Stimulated activated naive CD4-positive, alpha-beta T cell (primary cell): Measurements from ENCODE around the gene CACNG1.
"Not testable (repeated sequence)": the region's sequence is repeated elsewhere in the genome, so short reads cannot be mapped to it uniquely, and the experiment has no call there.

ENCODE experiments used
- DNase-seq, 6 experiments: peaks; one replicate each; lab custom pipeline; 2025; lab: John Stamatoyannopoulos, UW

The CACNG1 gene

GRCh38 chr17:67025216-67025792 lies 19.1 kb upstream of the CACNG1 start:
- DNase-seq: no peak

GRCh38 chr17:67026341-67026740 lies 18.0 kb upstream of the CACNG1 start:
- DNase-seq: no peak

- no peak for DNase-seq
Measured at GRCh38 chr17:67027031-67027628, 17.2 kb upstream of the CACNG1 start.

- no peak for DNase-seq
Measured at GRCh38 chr17:67030641-67031040, 13.7 kb upstream of the CACNG1 start.

- no peak for DNase-seq
Measured at GRCh38 chr17:67032382-67032781, 12.0 kb upstream of the CACNG1 start.

GRCh38 chr17:67032985-67033384 lies 11.4 kb upstream of the CACNG1 start:
- DNase-seq: no peak

GRCh38 chr17:67033613-67034012 lies 10.7 kb upstream of the CACNG1 start:
- no peak for DNase-seq

GRCh38 chr17:67035131-67036083 lies 8.9 kb upstream of the CACNG1 start:
- DNase-seq: no peak

- DNase-seq: no peak
Measured at GRCh38 chr17:67038861-67039365, 5.4 kb upstream of the CACNG1 start.

- no peak for DNase-seq
Measured at GRCh38 chr17:67040652-67041051, 3.7 kb upstream of the CACNG1 start.

- not testable (repeated sequence) for DNase-seq
Measured at GRCh38 chr17:67041119-67041518, 3.2 kb upstream of the CACNG1 start.

GRCh38 chr17:67041531-67041930 lies 2.8 kb upstream of the CACNG1 start:
- no peak for DNase-seq

GRCh38 chr17:67041941-67042899 lies 2.1 kb upstream of the CACNG1 start:
- no peak for DNase-seq

GRCh38 chr17:67043283-67043682 lies 1.1 kb upstream of the CACNG1 start:
- DNase-seq: no peak

GRCh38 chr17:67044940-67045339 lies 586 bp downstream of the CACNG1 start:
- DNase-seq: no peak

GRCh38 chr17:67046398-67046797 lies 2.0 kb downstream of the CACNG1 start:
- DNase-seq: no peak

- no peak for DNase-seq
Measured at GRCh38 chr17:67047382-67047781, 3.0 kb downstream of the CACNG1 start.

- DNase-seq: no peak
Measured at GRCh38 chr17:67049025-67049739, 4.8 kb downstream of the CACNG1 start.

- DNase-seq: no peak
Measured at GRCh38 chr17:67050066-67050465, 5.7 kb downstream of the CACNG1 start.

- no peak for DNase-seq
Measured at GRCh38 chr17:67050471-67051154, 6.3 kb downstream of the CACNG1 start.
